Cardiac fibroblast (primary cell): ENCODE results near the gene NABP1.
"Not testable (repeated sequence)": the region's sequence is repeated elsewhere in the genome, so short reads cannot be mapped to it uniquely, and the experiment has no call there.

Source experiments
- DNase-seq, 2 donors: peaks; one replicate each; pipeline versions ENCODE4 v3.0.0 to v3.0.0-alpha.2; 2010; ENCODE audit warnings: low read depth in 2 of 2
- H3K4me3 ChIP-seq, 2 donors: replicated peaks in 1 of 2; 1 replicate in 1 of 2; 2 replicates in 1 of 2; pipeline ENCODE4 v1.5.1; 2011; ENCODE audit warnings: low read depth in 2 of 2, low read length in 2 of 2, mild to moderate bottlenecking in 2 of 2, moderate library complexity in 1 of 2
- TF ChIP-seq, protein P1 (sequence below): IDR thresholded peaks from one replicate; pipeline ENCODE4 v1.5.1; 2011; ENCODE audit warnings: low read depth, mild to moderate bottlenecking, low read length, inconsistent platforms

NABP1 gene

DNA sequence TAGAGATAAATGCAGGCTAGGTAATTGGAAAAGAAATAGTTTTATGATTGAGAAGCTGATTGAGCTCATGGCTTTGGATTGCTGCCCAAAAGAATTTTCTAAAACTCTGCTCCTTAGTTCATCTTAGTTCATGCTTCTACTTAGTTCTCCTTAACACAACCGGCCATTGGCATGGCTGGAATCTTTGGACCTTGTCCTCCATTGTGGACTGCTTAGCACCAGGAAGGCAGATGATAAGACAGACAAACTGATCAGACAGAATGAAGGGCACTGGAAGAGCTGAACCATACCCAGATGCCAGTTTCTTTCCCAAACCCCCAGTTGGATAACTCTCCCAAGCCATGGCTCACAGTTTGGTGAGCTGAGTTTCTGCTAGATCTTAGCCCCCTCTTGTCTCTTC lies 36.3 kb upstream of the NABP1 start:
- TF ChIP-seq, protein P1, sequence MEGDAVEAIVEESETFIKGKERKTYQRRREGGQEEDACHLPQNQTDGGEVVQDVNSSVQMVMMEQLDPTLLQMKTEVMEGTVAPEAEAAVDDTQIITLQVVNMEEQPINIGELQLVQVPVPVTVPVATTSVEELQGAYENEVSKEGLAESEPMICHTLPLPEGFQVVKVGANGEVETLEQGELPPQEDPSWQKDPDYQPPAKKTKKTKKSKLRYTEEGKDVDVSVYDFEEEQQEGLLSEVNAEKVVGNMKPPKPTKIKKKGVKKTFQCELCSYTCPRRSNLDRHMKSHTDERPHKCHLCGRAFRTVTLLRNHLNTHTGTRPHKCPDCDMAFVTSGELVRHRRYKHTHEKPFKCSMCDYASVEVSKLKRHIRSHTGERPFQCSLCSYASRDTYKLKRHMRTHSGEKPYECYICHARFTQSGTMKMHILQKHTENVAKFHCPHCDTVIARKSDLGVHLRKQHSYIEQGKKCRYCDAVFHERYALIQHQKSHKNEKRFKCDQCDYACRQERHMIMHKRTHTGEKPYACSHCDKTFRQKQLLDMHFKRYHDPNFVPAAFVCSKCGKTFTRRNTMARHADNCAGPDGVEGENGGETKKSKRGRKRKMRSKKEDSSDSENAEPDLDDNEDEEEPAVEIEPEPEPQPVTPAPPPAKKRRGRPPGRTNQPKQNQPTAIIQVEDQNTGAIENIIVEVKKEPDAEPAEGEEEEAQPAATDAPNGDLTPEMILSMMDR = no peak
- H3K4me3 ChIP-seq = no peak overlapping the region
- DNase-seq = no peak

GRCh38 chr2:191642541-191642940 lies 35.4 kb upstream of the NABP1 start:
- TF ChIP-seq, protein P1 = no peak
- DNase-seq = no peak
- no peak overlapping the region for H3K4me3 ChIP-seq

- TF ChIP-seq, protein P1 = no peak
- no peak overlapping the region for H3K4me3 ChIP-seq
- DNase-seq = no peak
These were observed 34.5 kb upstream of the NABP1 start for GRCh38 chr2:191643429-191643828.

DNA sequence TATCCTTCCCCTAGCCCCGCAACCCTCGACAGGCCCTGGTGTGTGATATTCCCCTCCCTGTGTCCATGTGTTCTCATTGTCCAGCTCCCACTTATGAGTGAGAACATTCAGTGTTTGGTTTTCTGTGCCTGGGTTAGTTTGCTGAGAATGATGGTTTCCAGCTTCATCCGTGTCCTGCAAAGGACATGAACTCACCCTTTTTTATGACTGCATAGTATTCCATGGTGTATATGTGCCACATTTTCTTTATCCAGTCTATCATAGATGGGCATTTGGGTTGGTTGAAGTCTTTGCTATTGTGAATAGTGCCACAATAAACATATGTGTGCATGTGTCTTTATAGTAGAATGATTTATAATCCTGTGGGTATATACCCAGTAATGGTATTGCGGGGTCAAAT lies 33.3 kb upstream of the NABP1 start:
- DNase-seq, H3K4me3 ChIP-seq: not testable (repeated sequence)

- DNase-seq = no peak
- TF ChIP-seq, protein P1 = no peak
- no peak overlapping the region for H3K4me3 ChIP-seq
These were observed 32.9 kb upstream of the NABP1 start for GRCh38 chr2:191645032-191645431.

DNA sequence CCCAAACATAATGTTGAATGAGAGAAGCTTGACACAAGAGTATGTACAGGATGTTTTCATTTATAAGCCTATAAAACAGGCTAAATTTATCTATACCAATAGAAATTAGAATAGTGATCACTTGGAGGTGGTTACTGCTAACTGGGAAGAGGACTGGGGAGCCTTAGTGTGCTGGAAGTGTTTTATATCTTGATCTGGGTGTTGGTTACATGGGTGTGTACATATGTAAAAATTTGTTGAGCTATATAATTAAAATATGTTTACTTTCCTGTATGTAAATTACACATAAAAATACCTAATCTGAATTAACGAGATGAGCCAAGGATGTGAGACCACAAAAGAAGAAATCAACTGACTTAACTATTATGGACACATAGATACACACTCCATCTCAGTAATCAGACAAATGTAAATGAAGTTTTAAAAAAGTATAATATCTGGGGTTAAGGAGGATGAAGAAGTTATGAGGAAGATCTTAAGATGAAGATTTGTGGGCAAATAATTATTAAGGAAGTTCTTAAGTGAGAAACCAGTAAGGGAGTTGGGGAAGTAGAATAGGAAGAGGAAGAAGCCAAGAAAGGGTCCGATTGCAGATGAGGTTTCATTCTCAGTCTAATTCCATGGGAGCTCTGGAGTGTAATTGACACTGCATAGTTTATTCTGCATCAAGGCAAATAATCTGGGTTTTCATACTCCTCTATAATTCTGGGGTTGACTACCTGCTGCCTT lies 32.3 kb upstream of the NABP1 start:
- TF ChIP-seq, protein P1 = no peak
- no peak overlapping the region for H3K4me3 ChIP-seq
- DNase-seq = no peak

DNA sequence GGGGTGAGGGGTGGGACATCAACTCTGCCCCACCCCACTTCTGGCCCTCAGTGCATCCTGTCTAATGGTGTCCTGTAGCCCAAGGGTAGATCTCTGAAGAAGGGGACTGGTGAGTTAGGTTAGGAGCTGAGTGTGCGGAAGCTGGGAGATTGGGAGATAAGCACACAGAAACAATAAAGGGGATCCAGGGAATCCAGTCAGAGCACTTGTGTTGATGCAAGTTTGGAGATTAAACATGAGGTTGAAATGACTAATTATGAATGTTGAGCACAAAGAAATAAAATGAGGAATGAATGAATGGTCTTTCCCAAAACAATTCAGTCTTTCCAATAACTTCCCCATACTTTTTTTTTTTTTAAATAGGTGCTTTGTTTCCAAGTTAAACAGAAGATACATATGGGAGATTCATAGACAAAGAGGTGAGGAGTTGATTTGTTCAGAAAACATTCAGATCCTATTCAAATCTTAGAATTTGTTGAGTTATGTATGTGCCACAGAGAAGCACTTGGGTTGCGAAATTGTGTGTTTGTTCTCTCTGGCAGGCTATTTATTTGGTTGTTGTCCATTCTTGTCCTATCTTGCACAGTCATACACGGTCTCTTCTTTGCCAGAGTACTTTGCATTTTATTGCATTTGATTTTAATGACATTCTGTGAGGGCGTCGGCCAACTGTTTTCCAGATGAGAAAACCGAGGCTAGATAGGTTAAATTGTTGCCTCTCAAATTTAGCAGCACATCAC lies 31.6 kb upstream of the NABP1 start:
- H3K4me3 ChIP-seq = no peak overlapping the region
- TF ChIP-seq, protein P1 = no peak
- peak; percentile 60 to 74 for DNase-seq
